NCI-H187 (cell line): Measurements from ENCODE around the gene PHC3.

Experiments used
- DNase-seq, 2 experiments: peaks; one replicate each; lab custom pipeline; 2025; lab: John Stamatoyannopoulos, UW

Gene PHC3

DNA sequence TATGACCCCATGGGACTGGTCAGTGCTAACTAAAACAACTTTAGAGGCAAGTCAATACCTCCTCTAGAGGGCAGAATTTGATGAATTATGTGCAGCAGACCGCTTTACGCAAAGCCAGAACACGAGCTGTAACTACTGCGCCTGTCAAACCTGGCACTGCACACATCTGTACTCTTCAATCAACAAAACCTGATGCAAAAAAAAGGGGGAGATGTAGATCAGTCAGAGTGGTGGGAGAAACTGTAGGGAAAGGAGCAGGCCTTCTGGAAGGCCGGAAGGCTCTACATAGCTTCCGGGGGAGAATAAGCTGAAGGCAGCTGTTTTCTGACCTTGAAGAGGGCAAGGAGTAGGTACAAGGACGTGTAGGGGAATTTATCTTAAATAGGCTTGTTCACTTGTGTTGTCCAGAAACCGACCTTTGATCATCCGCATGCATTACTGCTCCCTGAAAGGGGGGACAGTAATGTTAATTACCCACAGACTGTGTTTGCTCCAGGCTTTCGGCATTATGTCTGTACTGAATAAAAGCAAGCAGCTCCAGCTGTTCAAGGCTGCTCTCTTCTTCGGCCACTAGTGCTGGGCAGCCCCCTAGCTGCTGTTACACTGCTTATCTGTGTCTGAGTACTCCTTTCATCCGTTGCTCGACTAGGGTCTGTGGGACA is 102.8 kb downstream of the PHC3 start:
- no peak for DNase-seq

DNA sequence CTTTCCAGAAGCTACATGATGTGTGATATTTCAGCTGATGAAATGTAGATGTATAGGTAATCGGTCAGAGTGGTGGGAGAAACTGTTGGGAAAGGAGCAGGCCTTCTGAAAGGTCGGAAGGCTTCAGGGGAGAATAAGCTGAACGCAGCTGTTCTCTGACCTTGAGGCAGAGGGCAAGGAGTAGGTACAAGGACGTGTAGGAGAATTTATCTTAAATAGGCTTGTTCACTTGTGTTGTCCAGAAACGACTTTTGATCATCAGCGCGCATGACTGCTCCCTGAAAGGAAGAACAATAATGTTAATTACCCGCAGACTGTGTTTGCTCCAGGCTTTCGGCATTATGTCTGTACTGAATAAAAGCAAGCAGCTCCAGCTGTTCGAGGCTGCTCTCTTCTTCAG is 104.2 kb downstream of the PHC3 start:
- DNase-seq = no peak

DNA sequence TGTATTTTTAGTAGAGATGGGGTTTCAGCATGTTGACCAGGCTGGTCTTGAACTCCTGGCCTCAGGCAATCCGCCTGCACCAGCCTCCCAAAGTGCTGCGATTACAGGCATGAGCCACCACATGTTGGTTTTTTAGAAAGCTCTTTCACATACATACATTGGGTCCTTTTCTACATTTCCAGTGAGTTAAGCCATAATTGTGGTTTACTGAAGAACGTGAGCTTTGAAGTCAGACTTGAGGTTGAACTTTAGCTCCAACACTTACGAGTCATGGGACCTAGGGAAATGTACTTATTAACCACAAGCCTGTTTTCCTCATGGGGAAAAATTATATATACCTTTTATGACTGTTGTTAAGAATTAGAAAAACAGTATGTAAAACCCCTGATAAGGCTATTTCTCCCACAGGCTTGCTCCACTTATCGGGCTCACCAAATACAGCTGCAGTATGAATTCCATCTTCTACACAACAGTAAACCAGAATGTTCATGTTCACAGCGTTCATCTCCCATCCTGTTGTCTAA is 104.8 kb downstream of the PHC3 start:
- DNase-seq = no peak

DNA sequence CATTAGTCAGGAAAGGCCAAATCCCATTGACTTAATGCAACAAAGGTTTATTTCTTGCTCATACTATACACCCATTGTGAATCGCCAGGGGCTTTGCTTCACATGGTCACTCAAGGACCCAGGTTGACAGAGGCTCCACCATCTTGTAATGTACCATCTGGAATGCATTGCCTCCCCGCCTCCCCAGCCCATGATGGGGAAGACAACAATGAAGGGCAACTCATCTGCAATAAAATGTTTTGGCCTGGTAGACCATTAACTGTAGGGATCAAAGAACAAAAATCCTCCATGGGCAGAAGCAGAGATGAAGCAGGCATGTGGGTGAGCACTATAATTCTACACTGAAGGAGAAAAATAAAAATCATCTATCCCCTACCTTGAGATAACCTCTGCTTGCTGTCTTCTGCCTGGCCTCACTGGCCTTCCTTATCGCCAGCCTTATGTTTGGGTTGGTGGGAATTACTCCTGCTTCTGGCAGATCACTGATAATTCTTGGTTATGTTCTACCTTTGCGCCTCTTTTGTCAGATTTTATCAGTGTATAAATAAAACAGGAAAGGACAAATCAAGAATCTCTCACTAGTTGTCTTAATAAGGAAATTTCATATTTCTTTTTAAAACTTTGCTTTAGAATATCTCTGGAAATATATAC is 106.0 kb downstream of the PHC3 start:
- no peak for DNase-seq

DNA sequence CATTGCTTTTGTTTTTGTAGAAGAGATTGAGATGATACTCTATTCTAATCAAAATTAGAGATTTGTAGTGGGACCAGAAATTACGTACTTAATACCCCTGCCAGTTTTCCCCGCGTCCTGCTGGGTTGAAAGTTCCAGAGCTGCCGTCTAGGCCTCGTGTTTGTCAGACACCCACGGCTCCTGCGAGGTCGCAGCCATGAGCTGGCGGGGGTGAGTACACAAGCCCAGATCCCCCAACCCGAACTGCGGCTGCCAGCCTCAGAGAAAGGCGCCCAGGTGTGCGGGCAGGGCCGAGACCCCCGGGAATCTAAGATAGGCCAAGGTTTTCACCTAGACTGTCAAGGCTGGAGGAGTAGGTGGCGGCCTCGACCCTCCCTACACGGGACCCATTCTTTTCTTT is 117.4 kb downstream of the PHC3 start:
- DNase-seq = no peak

DNA sequence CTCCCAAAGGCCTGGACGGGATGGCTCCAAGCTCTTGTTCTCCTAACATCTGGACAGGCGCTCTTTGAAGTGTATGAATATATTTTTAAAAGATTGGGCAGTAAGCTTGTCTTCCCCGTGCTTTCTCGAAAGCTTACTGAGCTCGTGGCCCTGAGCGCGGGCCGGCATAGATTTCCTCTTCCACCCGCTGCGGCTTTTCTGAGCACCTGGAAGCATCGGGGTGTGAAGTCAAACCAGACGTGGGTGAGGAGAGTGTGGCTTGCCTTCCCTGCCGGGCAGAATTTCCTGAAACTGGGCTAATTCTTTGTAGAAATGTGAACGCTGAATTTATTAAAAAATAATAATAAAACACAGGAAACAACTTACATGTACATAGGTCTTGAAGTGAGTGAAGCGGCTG is 117.8 kb downstream of the PHC3 start:
- DNase-seq = no peak

DNA sequence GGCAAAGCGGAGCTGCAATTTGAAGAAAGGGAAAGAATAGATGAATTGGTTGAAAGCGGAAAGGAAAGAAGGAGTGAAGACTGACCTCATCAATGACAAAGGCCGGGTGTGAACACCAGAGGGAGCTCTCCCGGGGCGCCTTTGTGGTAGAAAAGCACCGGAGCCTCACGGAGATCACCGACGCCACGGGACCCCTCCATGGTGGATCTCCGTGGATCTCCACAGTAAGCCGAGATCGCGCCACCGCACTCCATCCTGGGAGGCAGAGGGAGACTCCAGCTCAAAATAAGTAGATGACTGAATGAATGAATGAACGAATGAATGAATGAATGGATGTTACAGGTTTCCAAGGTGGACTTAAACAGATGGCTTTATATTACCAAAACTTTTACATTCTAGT is 118.8 kb downstream of the PHC3 start:
- DNase-seq = no peak

DNA sequence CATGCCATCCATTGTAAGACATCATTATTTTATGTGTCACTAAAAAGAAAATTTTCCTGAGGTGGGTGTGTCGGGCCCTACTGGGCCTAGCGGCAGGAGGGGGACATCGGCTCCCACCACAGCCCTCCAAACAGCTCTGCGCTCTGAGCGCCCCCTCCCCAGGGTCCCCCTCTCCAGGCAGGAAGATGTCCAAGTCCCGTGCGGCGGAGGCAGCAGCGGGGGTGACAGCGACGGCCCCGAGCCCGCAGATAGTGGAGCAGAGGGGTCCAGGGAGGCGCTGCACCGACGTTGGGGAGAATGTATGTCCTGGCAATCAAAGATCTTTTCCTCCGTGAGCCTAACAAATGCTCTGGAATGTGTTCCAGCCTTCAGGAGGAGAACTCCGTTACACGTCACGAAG is 119.5 kb downstream of the PHC3 start:
- DNase-seq = no peak

DNA sequence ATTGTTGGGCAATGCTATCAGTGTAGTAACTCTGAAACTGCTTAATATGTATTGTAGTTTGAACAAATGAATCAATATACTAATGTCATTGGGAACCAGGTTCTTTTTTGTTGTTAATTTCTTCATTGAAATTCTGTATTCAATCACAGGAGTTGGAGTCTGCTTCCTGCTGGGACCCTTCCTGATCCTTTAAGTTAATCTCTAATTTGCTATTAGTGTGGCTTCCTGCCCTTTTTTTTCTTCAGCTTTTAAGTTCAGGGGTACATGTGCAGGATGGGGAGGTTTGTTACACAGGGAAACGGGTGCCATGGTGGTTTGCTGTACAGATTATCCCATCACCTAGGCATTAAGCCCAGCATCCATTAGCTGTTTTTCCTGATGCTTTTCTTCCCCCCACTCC is 122.1 kb downstream of the PHC3 start:
- DNase-seq = no peak

DNA sequence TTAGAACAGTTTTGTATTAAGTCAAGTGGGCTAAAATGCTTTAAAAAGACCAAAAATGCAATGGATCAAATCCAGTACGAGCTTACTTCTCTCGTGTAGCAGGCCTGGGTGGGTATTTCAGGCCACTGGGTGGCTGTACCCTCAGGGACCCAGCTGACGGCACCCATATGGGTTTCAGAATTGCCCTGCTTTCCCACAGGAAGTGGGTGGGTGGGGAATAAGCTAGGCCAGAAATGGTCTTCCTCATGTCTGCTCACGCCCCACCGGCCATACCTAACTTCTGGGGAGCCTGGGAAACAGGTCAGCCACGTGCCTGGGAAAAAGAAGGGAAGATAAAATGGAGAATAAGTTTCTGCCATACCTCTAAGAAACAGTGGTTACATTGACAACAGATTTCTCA is 123.4 kb downstream of the PHC3 start:
- DNase-seq = no peak

DNA sequence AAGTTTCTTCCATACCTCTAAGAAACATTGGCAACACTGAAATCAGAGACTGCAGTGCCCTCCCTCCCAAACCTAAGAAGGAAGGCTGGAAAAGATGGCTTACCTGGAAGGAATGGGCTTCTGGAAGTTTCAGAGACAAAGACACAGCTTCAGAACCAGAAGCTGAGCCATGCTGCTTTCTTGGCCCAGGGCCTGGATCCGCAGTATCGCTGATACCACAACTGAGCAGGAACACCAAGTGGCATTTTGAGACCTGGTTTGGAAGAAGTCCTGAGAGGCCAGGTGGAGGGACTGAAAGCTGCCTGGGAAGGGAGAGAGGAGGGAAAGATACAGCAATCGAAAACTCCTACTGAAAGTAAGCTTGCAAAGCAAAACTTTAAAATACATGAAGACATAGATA is 124.0 kb downstream of the PHC3 start:
- no peak for DNase-seq

DNA sequence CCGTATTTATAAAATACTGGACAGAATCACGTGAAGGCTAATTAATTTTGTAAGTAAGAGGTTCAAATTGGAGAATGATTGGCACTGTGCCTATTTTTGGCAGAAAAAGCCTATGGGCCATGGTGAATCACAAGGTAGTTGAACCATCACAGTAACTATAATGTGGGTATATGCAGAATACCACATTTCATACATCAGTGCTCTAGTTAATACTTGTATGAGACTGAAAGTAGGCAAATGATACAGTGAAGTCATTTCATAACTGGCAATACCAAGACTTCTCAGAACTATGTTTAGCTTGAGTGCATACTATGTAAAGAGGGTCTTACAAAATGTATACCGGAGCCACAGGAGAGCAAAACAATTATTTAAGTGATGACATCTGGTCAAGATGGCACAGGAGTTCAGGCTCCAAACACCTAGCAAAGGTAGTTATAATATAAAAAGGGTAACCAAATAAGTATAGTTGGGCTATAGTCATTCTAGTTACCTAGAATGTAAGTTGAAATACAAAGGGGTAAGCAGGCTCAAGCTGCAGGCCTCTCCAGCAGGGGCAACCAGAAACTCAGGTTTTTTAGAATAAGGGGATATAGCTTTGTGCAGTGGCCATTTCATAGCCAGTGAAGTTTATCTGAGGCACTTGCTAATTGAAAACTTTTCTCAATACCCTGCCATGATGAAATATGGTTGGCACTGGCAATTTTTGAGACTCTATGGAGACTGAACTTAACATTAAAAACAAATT is 124.7 kb downstream of the PHC3 start:
- no peak for DNase-seq

DNA sequence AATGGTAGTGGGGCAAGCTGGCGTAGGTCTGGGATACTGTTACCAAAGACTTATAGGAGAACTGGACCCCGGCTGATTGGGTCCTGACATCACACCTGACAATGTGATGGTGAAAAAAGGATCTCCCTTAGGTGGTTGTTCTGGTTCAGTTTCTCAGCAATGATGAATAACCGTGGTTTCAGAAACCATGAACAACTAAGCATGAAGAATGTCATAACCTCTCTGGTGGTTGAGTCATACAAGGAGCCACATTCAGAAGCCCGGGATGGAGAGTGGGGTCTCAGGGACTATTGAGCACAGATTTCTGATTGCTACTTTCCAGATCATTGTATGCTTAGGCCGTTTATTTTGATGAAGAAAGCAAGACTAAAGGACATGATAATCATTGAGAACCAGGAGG is 126.3 kb downstream of the PHC3 start:
- DNase-seq = no peak

DNA sequence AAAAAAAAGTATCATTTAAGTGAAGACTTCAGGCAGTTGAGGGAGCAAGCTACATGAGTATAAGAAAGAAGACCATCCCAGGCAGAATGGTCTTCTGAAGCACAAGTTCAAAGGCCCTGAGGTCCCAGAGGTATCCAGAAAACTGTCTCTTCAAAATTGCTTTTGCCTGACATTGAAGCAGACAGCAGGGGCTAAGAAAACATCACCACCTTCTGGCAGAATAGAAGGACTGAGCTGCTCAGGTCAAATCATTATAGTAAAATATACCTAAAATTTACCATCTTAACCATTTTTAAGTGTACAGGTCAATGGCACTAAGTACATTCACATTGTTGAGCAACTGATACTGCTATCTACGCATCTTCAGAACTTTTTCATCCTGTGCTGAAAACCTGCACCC is 127.3 kb downstream of the PHC3 start:
- DNase-seq = no peak

DNA sequence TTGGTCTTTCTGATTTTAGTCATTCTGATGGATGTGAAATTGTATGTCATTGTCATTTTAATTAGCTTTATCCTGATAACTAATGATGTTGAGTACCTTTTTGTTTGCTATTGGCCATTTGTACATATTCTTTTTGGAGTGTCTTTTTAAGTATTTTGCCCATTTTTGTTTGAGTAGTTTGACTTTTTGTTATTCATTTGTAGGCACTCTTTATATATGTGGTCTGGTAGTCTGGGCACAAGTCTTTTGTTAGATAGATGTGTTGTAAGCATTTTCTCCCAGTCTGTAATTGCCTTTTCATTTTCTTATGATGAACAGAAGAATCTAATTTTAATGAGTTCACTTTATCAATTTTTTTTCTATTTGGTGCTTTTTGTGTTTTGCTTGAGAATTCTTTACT is 129.1 kb downstream of the PHC3 start:
- DNase-seq = no peak

DNA sequence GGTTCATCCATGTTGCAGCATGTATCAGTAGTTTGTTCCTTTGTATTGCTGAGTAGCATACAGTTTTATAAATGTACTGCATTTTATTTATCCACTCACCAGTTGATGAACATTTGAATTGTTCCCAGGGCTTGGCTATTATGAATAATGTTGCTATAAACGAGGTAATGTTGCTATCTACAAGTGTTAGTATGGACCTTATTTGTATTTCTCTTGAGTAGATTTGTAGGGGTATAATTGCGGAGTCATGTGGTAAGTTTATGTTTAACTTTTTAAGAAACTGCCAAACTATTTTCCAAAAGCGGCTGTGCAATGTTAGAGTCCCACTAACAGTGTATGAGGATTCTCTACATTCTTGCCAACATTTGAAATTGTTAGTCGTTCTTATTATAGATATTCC is 130.8 kb downstream of the PHC3 start:
- no peak for DNase-seq

DNA sequence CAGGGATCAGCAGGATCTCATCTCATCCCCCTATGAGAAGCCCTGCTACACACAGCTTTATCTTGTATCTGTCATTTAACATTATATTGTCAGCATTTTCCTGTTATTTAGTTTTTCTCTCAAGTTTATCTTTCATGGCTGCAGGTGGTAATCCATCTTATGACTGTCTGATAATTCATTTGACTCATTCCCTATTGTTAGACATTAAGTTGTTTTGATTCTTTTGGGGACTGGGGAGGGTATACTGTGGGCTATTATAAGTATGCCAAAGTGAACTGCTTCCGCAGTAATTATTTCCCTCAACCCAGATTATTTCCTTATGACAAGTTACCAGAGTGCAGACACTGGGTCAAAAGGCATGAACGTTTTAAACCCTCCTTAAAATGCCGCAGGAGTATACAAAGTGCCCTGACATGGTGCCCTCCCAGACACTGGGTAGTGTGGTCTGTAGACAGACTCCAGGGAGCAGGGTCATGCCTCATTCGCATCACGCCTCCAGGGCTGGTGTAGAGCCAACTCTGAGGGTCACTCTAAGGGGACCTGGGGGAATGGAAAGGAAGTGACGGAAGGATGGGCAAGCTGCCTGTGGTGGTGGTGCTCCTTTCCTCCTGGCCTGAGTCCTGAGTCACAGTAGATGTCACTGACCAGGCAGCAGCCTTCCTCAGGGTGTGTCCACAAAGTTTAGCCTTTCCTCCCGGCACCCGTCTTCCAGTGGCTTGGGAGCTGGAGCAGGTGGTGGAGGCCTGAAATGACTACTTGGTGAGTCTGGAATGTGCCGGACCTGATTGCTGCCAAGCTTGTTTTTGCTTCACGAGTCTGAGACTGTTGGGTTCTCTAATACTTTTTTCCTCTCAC is 132.2 kb downstream of the PHC3 start:
- no peak for DNase-seq

DNA sequence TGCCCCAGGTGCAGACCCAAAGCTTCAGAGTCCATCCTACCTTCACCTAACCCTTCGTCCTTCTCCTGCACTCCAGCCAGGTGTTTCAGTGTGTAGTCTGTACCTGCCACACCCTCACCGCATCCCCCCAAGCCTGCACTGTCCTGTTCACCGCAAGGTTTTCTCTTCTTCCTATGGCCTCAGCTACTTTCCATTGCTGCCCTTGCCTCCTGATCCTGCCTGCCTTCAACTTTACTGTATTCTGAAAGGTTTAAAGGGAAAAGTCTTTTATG is 134.5 kb downstream of the PHC3 start:
- DNase-seq = no peak

DNA sequence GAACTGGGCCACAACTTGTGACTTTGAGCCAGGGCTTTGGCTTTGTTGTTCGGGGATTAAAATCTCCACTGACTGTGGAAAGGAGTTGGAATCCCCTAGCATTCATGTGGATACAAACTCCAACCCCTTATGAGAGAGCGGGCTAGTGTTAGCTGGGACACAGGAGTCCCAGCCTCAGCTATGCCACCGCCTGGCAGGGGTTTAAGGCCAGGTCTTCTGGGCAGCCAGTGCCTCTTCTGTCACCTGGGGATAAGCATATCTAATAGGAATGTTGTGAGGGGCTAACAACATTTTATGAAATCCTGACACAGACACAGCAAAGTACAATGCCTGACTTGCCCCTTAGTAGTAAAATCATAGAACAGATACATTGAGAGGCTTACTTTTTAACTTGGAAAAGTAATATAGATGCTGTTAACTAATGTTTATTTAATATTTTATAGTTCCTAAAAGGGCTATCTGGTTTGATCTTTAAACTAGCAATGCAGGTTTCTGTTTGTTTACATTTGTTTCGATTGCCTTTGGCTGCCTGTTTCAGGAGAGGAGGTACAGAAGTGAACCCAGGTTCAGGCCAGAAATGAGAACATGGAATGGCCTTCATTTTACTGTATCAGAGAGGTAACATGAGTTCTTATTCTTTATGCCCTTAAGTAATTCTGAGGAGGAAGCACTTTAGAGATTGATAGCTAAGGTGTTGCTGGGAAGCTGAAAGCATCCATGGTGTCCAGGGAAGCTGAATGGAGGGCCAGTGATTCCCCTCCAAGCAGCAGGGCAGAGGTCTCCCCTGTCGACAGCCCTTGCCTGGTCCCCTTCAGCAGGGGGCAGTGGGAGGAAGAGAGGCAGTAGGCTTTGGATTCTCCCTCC is 135.0 kb downstream of the PHC3 start:
- DNase-seq = no peak

DNA sequence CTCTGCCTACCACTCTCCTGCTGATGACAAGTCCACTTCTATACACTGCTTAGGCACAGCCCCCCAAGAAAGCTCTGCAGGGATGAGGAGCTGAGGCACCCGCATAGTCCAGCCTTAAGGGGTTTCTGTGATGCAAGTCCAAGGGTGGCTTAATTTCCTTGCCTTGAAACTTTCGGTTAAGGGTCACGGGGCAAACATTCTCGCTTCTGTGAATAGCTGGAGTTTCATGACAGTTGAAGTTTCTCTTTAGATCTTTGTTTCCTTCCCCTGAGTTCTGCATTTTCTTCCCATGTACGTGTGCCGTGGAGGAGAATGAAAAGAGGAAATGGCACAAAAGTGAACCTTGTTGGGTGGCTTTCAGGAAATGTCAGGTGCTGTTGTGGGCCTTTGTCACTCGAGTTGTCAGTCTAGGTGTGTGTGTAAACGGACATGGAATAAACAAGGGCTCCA is 136.7 kb downstream of the PHC3 start:
- DNase-seq = no peak

DNA sequence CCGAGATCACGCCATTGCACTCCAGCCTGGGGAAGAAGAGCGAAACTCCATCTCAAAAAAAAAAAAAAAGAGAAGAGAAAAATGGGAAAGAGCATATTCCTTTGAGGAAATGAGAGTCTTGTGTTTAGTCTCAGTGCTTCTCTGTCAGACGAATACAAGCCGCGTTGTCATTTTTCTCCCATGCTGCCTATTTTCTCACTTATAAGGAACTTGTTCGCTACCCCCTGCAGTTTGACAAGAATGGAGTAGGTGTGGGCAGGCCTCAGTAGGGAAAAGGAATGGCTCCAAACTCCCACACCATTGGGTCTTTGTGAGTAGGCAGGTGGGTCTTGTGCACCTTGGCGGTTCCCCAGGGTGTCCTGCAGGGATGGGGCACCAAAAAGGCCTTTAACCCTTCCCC is 137.3 kb downstream of the PHC3 start:
- no peak for DNase-seq

DNA sequence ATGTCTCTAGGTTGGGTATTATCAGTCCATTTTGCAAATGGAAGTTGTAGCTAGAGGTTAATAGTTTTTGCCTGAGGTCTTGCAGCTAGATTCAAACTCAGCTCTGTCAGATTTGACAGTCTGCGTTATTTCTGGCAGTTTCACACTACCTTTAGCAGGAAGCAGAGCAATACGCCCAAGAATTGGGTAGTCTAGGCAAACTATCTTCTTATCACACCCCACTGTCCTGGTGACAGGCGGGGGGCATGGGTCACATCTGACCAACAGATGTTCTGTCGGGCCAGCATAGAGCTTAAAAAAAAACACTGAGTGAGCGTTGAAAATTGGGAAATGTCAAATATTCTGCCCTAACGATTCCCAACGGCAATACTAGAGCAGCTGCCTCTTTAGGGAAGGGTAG is 138.0 kb downstream of the PHC3 start:
- DNase-seq = no peak
